Type B pancreatic cell (in vitro differentiated cells): ENCODE data around the gene TRMT2A. TPM values are rescaled to one million over a fixed set of nuclear protein-coding genes. Genes with fewer than 3 reads are reported as not detected.

Experiments
- DNase-seq: peaks from one replicate; pipeline ENCODE4 v3.0.0; 2021; ENCODE audit warnings: mixed read lengths; ENCODE audit not compliant: unreplicated experiment; ENCODE audit errors: extremely low spot score
- H3K27ac Mint-ChIP-seq: 2 replicates; pipeline ENCODE4 v1.8.0; 2021; ENCODE audit warnings: mild to moderate bottlenecking, mixed read lengths
- H3K27me3 Mint-ChIP-seq: 2 replicates; pipeline ENCODE4 v1.8.0; 2021; ENCODE audit warnings: mixed read lengths
- H3K36me3 Mint-ChIP-seq: 2 replicates; pipeline ENCODE4 v1.8.0; 2021; ENCODE audit warnings: mixed read lengths
- H3K4me1 Mint-ChIP-seq: one replicate; pipeline ENCODE4 v1.8.0; 2021; ENCODE audit warnings: mixed read lengths; ENCODE audit not compliant: unreplicated experiment
- H3K4me3 Mint-ChIP-seq: 2 replicates; pipeline ENCODE4 v1.8.0; 2021; ENCODE audit warnings: mild to moderate bottlenecking, mixed read lengths
- H3K9me3 Mint-ChIP-seq: 2 replicates; pipeline ENCODE4 v1.8.0; 2021; ENCODE audit warnings: mixed read lengths
- CTCF ChIP-seq: fragments of 200-600 bp; sonication (generic); conservative IDR thresholded peaks from 2 replicates; pipeline ENCODE4 v1.5.0; 2021; ENCODE audit warnings: antibody characterized with exemption, mild to moderate bottlenecking
- total RNA-seq: library from RNA; stranded (reverse); gene quantifications from 2 replicates; pipeline ENCODE4 v1.2.1, GENCODE V29; 2021; ENCODE audit warnings: low replicate concordance

Gene TRMT2A
- total RNA-seq, 1 donor from 2014 or later, result 64.8 TPM

- H3K4me3 Mint-ChIP-seq, result peak overlapping the region; percentile 95
- no peak for DNase-seq
- peak overlapping the region; percentile 75 for H3K27ac Mint-ChIP-seq
- no peaks in the 10 kb centered on the region for H3K9me3 Mint-ChIP-seq
- peaks cover 32% of the 10 kb centered on the region for H3K4me1 Mint-ChIP-seq
- H3K27me3 Mint-ChIP-seq, result no peaks in the 10 kb centered on the region
- no peak for TF ChIP-seq CTCF
- H3K36me3 Mint-ChIP-seq, result peaks cover 28% of the 10 kb centered on the region
These were observed 33.0 kb downstream of the TRMT2A start for GRCh38 chr22:20083891-20084546.

- no peaks in the 10 kb centered on the region for H3K9me3 Mint-ChIP-seq
- H3K4me1 Mint-ChIP-seq, result peaks cover 32% of the 10 kb centered on the region
- peak overlapping the region; percentile 95 for H3K4me3 Mint-ChIP-seq
- peaks cover 28% of the 10 kb centered on the region for H3K36me3 Mint-ChIP-seq
- H3K27me3 Mint-ChIP-seq, result no peaks in the 10 kb centered on the region
- H3K27ac Mint-ChIP-seq, result peak overlapping the region; percentile 75
- DNase-seq, result no peak
- no peak for TF ChIP-seq CTCF
These were observed 33.7 kb downstream of the TRMT2A start for GRCh38 chr22:20083157-20083890.

GRCh38 chr22:20080776-20081654 is 36.0 kb downstream of the TRMT2A start:
- H3K4me1 Mint-ChIP-seq, result peaks cover 42% of the 10 kb centered on the region
- H3K4me3 Mint-ChIP-seq, result peak overlapping the region; percentile 95
- TF ChIP-seq CTCF, result no peak
- peak overlapping the region; percentile 76 for H3K27ac Mint-ChIP-seq
- H3K9me3 Mint-ChIP-seq, result no peaks in the 10 kb centered on the region
- H3K27me3 Mint-ChIP-seq, result no peaks in the 10 kb centered on the region
- H3K36me3 Mint-ChIP-seq, result peaks cover 11% of the 10 kb centered on the region
- DNase-seq, result no peak

GRCh38 chr22:20080445-20080775 is 36.6 kb downstream of the TRMT2A start:
- Mint-ChIP-seq H3K36me3 (peaks cover 11% of the 10 kb centered on the region), H3K9me3 (no peaks in the 10 kb centered on the region), H3K4me3 (peak overlapping the region; percentile 95), H3K27me3 (no peaks in the 10 kb centered on the region), H3K27ac (peak overlapping the region; percentile 76), H3K4me1 (peaks cover 42% of the 10 kb centered on the region)
- no peak for TF ChIP-seq CTCF
- no peak for DNase-seq

GRCh38 chr22:20079745-20080444 is 37.1 kb downstream of the TRMT2A start, which contains the start of gene DGCR8:
DGCR8 (plus strand) TSS chr22:20080241; CDS start chr22:20085964, 5,723 bp downstream.
- peak; percentile 94 for DNase-seq
- Mint-ChIP-seq H3K36me3 (peaks cover 11% of the 10 kb centered on the region), H3K27ac (peak within 1 kb of the TSS; percentile 92), H3K27me3 (no peaks in the 10 kb centered on the region), H3K9me3 (no peaks in the 10 kb centered on the region), H3K4me1 (peaks cover 39% of the 10 kb centered on the region), H3K4me3 (peak within 1 kb of the TSS; percentile 95)
- TF ChIP-seq CTCF, result no peak
